B cell (primary cell): ENCODE measurements around the gene IGFBP3. TPM values are rescaled to one million over a fixed set of nuclear protein-coding genes. Genes with fewer than 3 reads are reported as not detected.

Experiments used
- ATAC-seq: fragments of 200-7000 bp; cut with Tn5 transposase; one replicate; pipeline ENCODE4 v1.10.0; 2021; ENCODE audit warnings: low read depth, mild to moderate bottlenecking, moderate number of reproducible peaks, moderate library complexity
- CTCF ChIA-PET: fragments of 350-600 bp; sonication (Branson Sonifier 250); formaldehyde crosslinking; loops from one replicate; lab custom pipeline; 2021; ENCODE audit warnings: antibody characterized with exemption, inconsistent platforms; lab: Charles Lee
- POLR2A ChIA-PET: fragments of 350-600 bp; sonication (Branson Sonifier 250); formaldehyde crosslinking; loops from one replicate; lab custom pipeline; 2021; ENCODE audit warnings: antibody characterized with exemption; lab: Charles Lee
- DNase-seq: peaks from one replicate; pipeline ENCODE4 v3.0.0; 2013
- H2AFZ ChIP-seq: 2 replicates; pipeline ENCODE4 v1.6.1; 2012; ENCODE audit warnings: mild to moderate bottlenecking, low read depth, low read length; ENCODE audit not compliant: insufficient read depth, poor library complexity, severe bottlenecking
- H3K27ac ChIP-seq, 2 donors: 1 replicate in 1 of 2; 2 replicates in 1 of 2; pipeline ENCODE4 v1.5.1; 2012 to 2013; ENCODE audit warnings: low read length in 2 of 2, mild to moderate bottlenecking in 2 of 2, moderate library complexity in 1 of 2
- H3K27me3 ChIP-seq, 4 experiments: fragments of 200-600 bp in 1 of 4; sonication (generic) in 1 of 4; replicated peaks in 1 of 4; 1 replicate in 2 of 4; 2 replicates in 2 of 4; pipeline versions ENCODE4 v1.6.1 to v1.7.0; 2013 to 2016; ENCODE audit warnings: low read length in 3 of 4, mild to moderate bottlenecking in 2 of 4, mixed read lengths in 1 of 4, moderate library complexity in 1 of 4; ENCODE audit not compliant: insufficient read depth in 4 of 4, control insufficient read depth in 3 of 4; ENCODE audit errors: control extremely low read depth in 1 of 4
- H3K36me3 ChIP-seq, 2 experiments: replicated peaks in 1 of 2; 1 replicate in 1 of 2; 2 replicates in 1 of 2; pipeline versions ENCODE4 v1.6.1 to v1.7.1; 2013; ENCODE audit warnings: low read length in 1 of 2; ENCODE audit not compliant: insufficient read depth in 2 of 2, control insufficient read depth in 1 of 2; ENCODE audit errors: control extremely low read depth in 1 of 2, extremely low read depth in 1 of 2
- H3K4me1 ChIP-seq, 2 donors: fragments of 200-600 bp in 1 of 2; sonication (generic) in 1 of 2; 1 replicate in 1 of 2; 2 replicates in 1 of 2; pipeline versions ENCODE4 v1.5.1 to v1.6.1; 2013 to 2017; ENCODE audit warnings: low read length in 2 of 2; ENCODE audit not compliant: control insufficient read depth in 2 of 2, insufficient read depth in 2 of 2
- H3K4me2 ChIP-seq: replicated peaks from 2 replicates; pipeline ENCODE3; 2012; ENCODE audit warnings: mild to moderate bottlenecking, low read depth, low read length; ENCODE audit not compliant: poor library complexity, severe bottlenecking
- H3K4me3 ChIP-seq, 5 experiments: fragments of 200-600 bp in 1 of 5; sonication (generic) in 1 of 5; 1 replicate in 3 of 5; 2 replicates in 2 of 5; pipeline versions ENCODE4 v1.5.1 to v1.7.0; 2011 to 2016; ENCODE audit warnings: low read length in 4 of 5, mild to moderate bottlenecking in 4 of 5, low read depth in 2 of 5, control low read depth in 1 of 5, moderate library complexity in 1 of 5; ENCODE audit not compliant: insufficient read depth in 1 of 5; ENCODE audit errors: control extremely low read depth in 1 of 5, extremely low read depth in 1 of 5
- H3K79me2 ChIP-seq: fragments of 200-600 bp; sonication (generic); one replicate; pipeline ENCODE4 v1.6.0; 2016; ENCODE audit warnings: low read length; ENCODE audit not compliant: control insufficient read depth, insufficient read depth
- H3K9ac ChIP-seq: fragments of 200-600 bp; sonication (generic); 2 replicates; pipeline ENCODE4 v1.6.1; 2017; ENCODE audit warnings: mild to moderate bottlenecking, low read length, moderate library complexity
- H3K9me3 ChIP-seq, 3 donors: one replicate each; pipeline versions ENCODE4 v1.6.1 to v1.7.1; 2013; ENCODE audit warnings: low read length in 2 of 3; ENCODE audit not compliant: control insufficient read depth in 2 of 3, insufficient read depth in 1 of 3; ENCODE audit errors: control extremely low read depth in 1 of 3
- H4K20me1 ChIP-seq: 2 replicates; pipeline ENCODE4 v1.6.0; 2012; ENCODE audit warnings: mild to moderate bottlenecking, low read length; ENCODE audit not compliant: insufficient read depth, control insufficient read depth, poor library complexity, severe bottlenecking
- H3K27ac Mint-ChIP-seq: one replicate; pipeline ENCODE4 v1.8.0; 2021; ENCODE audit warnings: mixed read lengths
- H3K27me3 Mint-ChIP-seq: one replicate; pipeline ENCODE4 v1.8.0; 2021; ENCODE audit warnings: mixed read lengths
- H3K4me1 Mint-ChIP-seq: one replicate; pipeline ENCODE4 v1.8.0; 2021; ENCODE audit warnings: mixed read lengths
- H3K4me3 Mint-ChIP-seq: one replicate; pipeline ENCODE4 v1.8.0; 2021; ENCODE audit warnings: mixed read lengths
- H3K9me3 Mint-ChIP-seq: one replicate; pipeline ENCODE4 v1.8.0; 2022; ENCODE audit warnings: mixed read lengths; ENCODE audit not compliant: insufficient read depth
- EZH2 ChIP-seq: IDR thresholded peaks from 2 replicates; pipeline ENCODE4 v1.6.1; 2012; ENCODE audit warnings: borderline replicate concordance, low read depth, mild to moderate bottlenecking, moderate library complexity, low read length; ENCODE audit not compliant: insufficient read depth, poor library complexity, severe bottlenecking
- WGBS: methylation state at CpG from one replicate; pipeline ENCODE4 v1.1.5; 2013; ENCODE audit warnings: missing lambda C conversion rate; ENCODE audit not compliant: insufficient coverage; 5-methylcytosine and 5-hydroxymethylcytosine counted together
- intact Hi-C: fragments of 100-400 bp; cut with micrococcal nuclease; formaldehyde crosslinking; loops from one replicate; pipeline ENCODE4 v1.10.0; 2022
- polyA plus RNA-seq: library from polyadenylated mRNA; depleted of rRNA; stranded (reverse); fragments of >200 nt; gene quantifications from 2 replicates; pipeline ENCODE4 v1.2.3, GENCODE V29; 2012
- total RNA-seq, 2 donors: library from RNA; stranded (reverse); fragments of 120-200 nt in 1 of 2; gene quantifications; 1 replicate in 1 of 2; 2 replicates in 1 of 2; pipeline versions ENCODE4 v1.2.3 to v1.2.4, GENCODE V29; 2013 to 2022
- TF ChIP-seq, protein P1 (sequence below): fragments of 200-600 bp; IDR thresholded peaks from one replicate; pipeline ENCODE4 v1.8.0; 2022; ENCODE audit warnings: antibody characterized with exemption, mild to moderate bottlenecking

The IGFBP3 gene
- total and polyA plus RNA-seq, 2 donors (not counting 1 experiment from before 2014, with no cell fraction given), result not detected

DNA sequence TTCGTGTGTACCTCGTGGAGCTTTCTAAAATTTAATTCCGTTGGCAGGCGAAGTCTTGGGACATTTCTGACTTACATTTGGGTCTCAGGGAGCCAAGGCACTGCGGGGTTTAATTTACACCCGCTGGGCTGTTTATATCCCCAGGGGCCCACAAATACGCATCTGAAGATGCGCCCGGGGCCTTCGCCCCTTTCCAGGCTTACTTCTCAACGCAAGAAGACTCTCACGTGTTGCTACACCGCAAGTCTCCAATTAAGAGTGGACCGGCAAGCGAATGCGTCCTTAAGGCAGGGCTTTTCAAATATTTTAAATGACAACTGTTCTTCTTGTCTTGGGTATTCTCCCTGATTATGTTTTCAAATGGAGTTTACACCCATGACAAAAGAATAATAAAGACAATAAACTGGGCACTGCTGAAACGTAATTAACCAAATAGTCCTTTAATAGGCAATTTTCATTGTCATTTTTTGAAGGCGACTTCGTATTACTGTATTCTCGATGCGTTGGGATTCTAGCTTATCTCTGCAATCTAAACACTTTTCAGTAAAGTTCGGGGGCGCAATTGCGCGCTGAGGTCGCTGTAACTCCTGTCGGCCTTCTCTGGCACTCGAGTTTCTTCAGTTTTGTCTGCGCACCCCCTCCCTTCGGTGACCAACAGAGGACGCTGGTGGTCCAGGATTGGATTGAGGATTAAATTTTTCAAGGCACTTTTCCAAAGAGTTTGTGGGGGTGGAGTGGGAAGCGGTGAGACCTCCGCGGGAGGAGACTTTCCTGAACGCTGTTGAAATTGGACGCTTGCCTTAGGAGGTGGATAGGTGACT lies 837 bp upstream of the IGFBP3 start:
- DNase-seq (peak; percentile 13), ATAC-seq (no peak)
- Histone ChIP-seq H3K4me2 (no peak overlapping the region), H2AFZ (peak overlapping the region; percentile 22), H3K79me2 (no peaks in the 10 kb centered on the region), H3K36me3 (no peaks in the 10 kb centered on the region), H3K9me3 (no peaks in the 10 kb centered on the region), H4K20me1 (no peaks in the 10 kb centered on the region), H3K9ac (no peak overlapping the region), H3K27ac (no peak overlapping the region), H3K27me3 (peaks cover 0 to 56% (median 43%) of the 10 kb centered on the region in 4 experiments), H3K4me3 (no peak overlapping the region), H3K4me1 (peaks cover 21 to 23% of the 10 kb centered on the region in 2 donors)
- Mint-ChIP-seq H3K27me3 (peaks cover 63% of the 10 kb centered on the region), H3K4me1 (peaks cover 24% of the 10 kb centered on the region), H3K9me3 (no peaks in the 10 kb centered on the region), H3K27ac (no peak overlapping the region), H3K4me3 (no peak overlapping the region)
- intact Hi-C loops, result no loop called here
- POLR2A ChIA-PET, result no interaction called here
- WGBS, result 9% methylated on average over 24 of the region's 36 CpGs
- TF ChIP-seq, protein P1, sequence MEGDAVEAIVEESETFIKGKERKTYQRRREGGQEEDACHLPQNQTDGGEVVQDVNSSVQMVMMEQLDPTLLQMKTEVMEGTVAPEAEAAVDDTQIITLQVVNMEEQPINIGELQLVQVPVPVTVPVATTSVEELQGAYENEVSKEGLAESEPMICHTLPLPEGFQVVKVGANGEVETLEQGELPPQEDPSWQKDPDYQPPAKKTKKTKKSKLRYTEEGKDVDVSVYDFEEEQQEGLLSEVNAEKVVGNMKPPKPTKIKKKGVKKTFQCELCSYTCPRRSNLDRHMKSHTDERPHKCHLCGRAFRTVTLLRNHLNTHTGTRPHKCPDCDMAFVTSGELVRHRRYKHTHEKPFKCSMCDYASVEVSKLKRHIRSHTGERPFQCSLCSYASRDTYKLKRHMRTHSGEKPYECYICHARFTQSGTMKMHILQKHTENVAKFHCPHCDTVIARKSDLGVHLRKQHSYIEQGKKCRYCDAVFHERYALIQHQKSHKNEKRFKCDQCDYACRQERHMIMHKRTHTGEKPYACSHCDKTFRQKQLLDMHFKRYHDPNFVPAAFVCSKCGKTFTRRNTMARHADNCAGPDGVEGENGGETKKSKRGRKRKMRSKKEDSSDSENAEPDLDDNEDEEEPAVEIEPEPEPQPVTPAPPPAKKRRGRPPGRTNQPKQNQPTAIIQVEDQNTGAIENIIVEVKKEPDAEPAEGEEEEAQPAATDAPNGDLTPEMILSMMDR, result no peak
- no peak for TF ChIP-seq EZH2
- CTCF ChIA-PET, result interaction anchor here (1.4 to 1.7 kb wide), 2 partner anchors 9 to 1258 kb away, joined by 5 read pairs; no protein-coding TSS in a partner anchor

DNA sequence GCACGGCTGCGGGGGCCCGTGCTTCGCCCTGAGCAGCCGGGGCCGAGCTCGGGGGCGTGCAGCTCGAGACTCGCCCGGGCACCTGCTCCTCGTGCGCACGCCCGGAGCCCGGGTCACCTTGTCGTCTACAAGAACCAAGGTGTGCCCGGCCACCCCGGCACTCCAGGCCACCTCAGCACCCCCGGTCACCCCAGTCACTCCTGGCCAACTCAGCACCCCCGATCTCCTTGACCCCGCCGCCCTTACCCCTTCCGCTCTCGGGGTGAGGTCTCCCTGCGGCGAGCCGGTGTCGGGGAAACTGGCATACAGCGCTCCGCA lies 268 bp upstream of the IGFBP3 start:
- TF ChIP-seq EZH2, result no peak
- TF ChIP-seq, protein P1, result no peak
- H2AFZ ChIP-seq, result no peak overlapping the region
- H3K79me2 ChIP-seq, result no peaks in the 10 kb centered on the region
- no peaks in the 10 kb centered on the region for H4K20me1 ChIP-seq
- intact Hi-C loops, result no loop called here
- no peak overlapping the region for H3K4me3 Mint-ChIP-seq
- ATAC-seq (no peak), DNase-seq (peak; percentile 9)
- ChIA-PET CTCF (interaction anchor here (1.7 kb wide), 1 partner anchor 9 kb away, joined by 5 read pairs; no protein-coding TSS in a partner anchor), POLR2A (no interaction called here)
- WGBS, result 4% methylated on average over 31 of the region's 31 CpGs
- peak overlapping the region; percentile 32 for H3K4me2 ChIP-seq
- no peak overlapping the region for H3K27ac Mint-ChIP-seq
- H3K9me3 ChIP-seq, result no peaks in the 10 kb centered on the region
- no peak overlapping the region for H3K4me3 ChIP-seq
- peaks cover 0 to 61% (median 46%) of the 10 kb centered on the region in 4 experiments for H3K27me3 ChIP-seq
- H3K9me3 Mint-ChIP-seq, result no peaks in the 10 kb centered on the region
- H3K36me3 ChIP-seq, result no peaks in the 10 kb centered on the region
- no peak overlapping the region for H3K9ac ChIP-seq
- peaks cover 67% of the 10 kb centered on the region for H3K27me3 Mint-ChIP-seq
- peaks cover 24% of the 10 kb centered on the region for H3K4me1 Mint-ChIP-seq
- H3K4me1 ChIP-seq, result peaks cover 21 to 23% of the 10 kb centered on the region in 2 donors
- no peak overlapping the region for H3K27ac ChIP-seq
